Stimulated activated CD4-positive, alpha-beta T cell treated with anti-CD3 and anti-CD28 coated beads, Interleukin-1b, Interleukin-23, amount 100 ng/mL, for 4 hours (primary cell): Measurements from ENCODE around the gene SHISA7.
A peak's percentile ranks its signal among the peaks of the same experiment; 100 is the strongest.
"Not testable (repeated sequence)": the region's sequence is repeated elsewhere in the genome, so short reads cannot be mapped to it uniquely, and the experiment has no call there.

Experiments used
- DNase-seq, 2 donors: peaks; one replicate each; pipeline ENCODE4 v3.0.0-alpha.2; 2020; ENCODE audit warnings: low read depth in 2 of 2

Gene SHISA7

DNA sequence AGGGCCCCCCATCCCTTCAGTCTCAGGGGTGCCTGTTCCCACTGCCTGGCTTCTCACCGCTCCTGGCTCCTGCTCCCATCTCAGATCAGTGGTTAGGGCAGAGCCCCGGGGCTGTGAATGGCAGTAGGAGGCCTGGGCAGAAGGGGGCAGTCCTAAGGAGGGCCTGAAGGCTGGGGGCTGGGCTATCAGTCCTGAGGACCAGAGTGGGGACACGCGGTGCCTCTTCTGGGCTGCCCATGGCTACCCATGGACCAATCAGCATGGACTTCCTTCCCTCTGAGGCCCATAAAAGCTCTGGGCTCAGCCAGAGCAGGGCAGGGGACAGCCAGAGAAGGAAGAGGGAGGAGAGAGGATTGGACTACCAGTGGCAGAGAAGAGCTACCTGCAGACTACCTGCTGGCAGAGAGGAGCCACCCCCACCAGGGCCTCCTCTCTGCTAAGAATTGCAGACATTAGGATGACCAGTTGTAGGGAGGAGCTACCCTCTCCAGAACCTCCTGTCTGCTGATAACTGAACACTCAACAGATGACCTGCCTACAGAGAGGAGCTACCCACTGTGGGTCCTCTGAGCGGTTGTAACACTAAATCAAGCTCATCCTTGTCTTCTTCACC, 23.4 kb downstream of the SHISA7 start:
- no peak for DNase-seq

DNA sequence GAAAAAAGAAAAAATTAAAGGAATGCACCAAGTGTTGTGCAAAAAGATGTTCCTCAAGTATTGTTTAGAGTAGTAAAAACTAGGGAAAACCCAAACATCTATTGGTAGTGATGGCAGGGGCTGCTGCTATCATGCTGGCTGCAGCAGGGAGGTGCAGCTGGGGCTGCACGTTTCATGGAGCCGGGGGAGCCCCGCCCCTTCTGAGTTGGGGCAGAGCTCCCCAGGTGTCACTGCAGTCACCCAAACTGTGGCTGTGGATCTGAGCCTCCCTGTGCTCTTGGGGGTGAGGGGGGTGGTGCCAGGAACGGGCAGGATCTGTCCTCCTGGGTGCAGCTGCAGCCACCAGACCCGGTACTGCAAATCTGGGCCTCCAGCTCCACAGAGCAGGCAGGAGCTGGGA, 24.0 kb downstream of the SHISA7 start:
- no peak for DNase-seq

DNA sequence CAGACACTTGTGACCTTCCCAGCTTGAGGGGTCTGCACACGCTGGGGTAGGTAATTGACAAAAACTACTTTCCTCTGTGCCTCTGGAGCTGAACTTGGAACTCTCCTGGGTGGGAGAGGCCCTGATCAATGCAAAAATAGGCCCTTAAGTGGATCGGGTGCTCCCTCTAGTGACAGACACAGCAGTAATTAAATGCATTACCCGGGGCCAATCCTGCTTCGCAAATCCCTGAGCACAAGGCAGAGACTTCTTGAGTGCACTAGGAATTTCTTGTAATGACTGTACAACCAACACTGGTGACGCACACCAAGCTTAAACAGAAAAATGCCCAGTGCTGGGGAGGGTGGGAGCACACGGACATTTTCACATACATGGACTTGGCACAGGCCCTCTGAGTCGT, 24.9 kb downstream of the SHISA7 start:
- peak in 1 of 2 donors; percentile 44 for DNase-seq

DNA sequence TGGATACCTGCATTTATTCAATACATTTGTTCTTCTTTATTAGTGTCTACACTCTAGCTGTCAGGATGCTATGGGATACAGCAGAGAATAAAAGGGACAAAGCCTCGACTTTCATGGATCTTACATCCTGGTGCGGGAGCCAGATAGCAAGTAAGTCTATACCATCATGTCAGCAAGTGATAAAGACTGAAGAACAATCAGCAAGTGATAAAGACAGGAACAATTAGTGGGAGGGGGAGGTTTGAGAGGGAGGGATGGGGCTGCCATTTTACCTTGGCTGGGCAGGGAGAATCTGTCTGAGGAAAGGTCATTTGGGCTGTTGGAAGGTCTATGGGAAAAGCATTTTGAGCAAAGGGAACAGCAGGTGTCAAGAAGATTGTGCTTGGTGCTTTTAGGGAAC, 32.9 kb downstream of the SHISA7 start:
- DNase-seq: no peak

DNA sequence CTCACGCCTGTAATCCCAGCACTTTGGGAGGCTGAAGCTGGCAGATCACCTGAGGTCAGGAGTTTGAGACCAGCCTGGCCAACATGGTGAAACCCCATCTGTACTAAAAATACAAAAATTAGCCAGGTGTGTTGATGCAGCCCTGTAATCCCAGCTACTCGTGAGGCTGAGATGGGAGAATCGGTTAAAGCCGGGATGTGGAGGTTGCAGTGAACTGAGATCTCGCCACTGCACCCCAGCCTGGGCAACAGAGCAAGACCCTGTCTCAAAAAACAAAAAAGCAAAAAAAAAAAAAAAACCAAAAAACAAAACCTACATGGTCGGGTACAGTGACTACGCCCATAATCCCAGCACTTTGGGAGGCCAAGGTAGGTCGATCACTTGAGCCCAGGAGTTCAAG, 33.9 kb downstream of the SHISA7 start:
- DNase-seq: not testable (repeated sequence)

DNA sequence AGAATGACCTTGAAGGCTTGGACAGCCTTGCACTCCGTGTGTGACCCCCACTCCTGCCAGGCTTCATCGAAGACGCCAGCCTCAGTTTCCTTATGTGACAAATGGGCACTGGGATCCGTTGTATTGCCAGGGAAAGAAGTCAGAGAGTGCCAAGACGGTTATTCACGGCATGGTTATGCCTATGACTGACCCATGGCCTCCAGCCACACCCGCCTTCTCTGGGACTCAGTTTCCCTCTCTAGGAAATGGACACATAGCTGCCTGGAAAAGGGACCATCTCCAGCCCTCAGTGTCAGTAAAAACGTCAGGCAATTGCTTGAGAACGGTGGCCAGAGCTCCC, 34.6 kb downstream of the SHISA7 start:
- no peak for DNase-seq

DNA sequence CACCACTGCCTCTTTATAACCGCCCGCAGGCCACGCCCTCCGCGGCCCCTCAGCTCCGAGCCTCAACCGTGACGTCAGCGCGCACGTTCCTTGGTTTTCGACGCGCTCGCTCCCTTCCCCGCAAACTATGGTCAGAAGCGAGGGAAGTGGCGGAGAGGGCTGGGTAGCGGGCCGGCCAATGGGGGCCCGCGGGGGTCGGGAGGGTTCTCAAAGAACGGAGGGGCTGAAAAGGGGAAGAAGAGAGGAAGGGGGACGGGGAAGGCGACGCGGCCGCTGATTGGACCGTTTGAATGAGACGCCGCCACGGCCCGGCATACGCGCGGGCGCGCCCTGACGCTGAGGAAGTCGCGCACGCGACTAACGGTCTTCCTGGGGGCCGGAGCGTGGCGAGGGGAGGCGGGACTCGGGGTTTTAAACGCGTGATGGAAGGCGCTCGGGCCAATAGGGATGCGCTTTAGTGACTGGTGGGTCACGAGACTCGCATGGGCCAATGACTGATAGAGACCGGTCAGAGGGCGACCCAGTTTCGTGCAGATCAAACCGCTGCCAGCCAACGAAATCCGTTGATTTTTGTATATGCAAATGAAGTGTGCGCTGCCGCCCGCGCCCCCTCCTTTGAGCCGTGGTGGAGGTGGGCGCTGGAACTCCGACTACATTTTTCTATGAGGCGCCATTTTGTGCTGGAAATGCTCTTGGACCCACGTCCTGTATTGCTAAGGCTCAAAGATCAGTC, 35.1 kb downstream of the SHISA7 start:
- DNase-seq: peak; percentile 93

DNA sequence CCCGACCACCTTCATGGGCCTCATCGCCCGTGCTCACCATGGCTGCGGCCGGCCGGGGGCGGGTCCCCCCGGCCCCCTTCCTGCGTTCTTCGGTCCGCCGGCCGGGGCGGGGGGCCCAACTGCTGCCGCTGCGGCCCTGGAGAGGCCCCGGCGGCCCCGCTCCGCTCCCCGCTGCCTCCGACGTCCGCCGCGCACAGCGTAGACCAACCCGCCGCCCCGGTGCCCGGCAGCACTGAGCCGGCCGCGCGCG, 35.6 kb downstream of the SHISA7 start, which contains the start of gene UBE2S:
UBE2S (minus strand) TSS at position 239 of the 250 bp plus-strand sequence; CDS start at position 40, 199 bp downstream.
- DNase-seq: not testable (repeated sequence)

DNA sequence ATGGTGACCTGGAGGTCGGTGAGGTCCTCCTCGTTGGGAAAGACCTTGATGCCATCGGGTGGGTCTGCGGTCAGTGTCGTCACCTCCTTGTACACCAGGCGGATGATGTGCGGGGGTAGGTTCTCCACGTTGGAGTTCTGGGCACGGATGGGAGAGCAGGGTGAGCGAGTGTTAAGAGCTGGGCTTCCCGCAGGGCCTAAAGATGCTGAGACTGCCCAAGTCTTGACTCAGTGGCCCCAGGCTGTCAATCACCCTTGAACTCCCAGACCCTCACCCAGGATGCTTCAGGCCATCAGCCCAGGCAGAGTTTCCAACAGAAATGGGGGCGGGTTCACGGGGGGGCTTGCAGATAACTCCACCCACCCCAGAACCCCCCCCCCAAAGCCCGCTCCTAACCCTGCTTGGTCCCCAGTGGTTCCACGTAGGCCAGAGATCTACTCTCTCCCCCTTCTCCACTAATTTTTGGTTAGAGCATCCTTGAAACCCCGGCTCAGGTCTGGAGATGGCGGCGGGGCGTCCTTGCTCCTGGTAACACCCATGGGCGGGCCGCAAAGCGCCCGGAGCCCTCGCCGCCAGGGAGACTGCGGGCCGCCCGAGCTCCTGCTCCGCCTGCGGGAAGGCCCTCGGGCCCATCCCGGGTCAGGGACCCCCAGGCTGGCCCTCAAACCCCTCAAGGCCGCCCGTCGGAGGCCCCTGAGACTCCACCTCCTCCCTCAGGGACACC, 36.1 kb downstream of the SHISA7 start:
- DNase-seq: peak in 1 of 2 donors; percentile 30

DNA sequence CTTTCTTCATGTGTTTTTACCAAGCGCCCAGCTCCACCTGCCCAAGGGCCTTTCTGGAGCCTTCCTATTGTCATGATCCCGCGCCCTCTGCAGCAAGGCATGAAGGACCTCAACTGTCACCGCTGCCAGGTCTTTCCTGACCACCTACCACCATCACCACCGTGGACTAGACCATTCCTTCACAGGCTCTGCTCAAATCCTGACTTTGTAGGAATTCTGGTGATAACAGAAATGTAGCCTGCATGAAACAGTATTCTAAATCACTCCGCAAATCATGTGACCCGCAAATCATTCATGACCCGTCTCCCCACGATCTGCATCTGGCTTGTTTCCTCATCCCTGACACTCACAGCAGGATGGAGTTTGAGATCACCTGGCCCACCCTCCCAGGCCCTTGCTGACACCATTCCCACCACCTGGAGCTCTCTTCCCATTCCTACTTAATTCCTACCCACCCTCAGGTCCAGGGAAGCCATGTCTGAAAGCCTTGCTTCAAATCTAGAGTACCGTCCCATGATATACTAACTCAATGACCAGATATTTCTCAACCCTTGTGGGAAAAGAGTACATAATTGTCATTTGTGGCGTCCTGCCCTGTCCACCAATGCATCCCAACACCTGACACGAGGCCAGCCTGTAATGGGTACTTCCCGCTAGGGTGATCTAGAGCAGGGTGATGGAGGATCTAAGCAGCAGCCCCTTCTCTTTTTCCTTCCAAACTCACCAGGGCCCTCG, 36.8 kb downstream of the SHISA7 start:
- DNase-seq: no peak

DNA sequence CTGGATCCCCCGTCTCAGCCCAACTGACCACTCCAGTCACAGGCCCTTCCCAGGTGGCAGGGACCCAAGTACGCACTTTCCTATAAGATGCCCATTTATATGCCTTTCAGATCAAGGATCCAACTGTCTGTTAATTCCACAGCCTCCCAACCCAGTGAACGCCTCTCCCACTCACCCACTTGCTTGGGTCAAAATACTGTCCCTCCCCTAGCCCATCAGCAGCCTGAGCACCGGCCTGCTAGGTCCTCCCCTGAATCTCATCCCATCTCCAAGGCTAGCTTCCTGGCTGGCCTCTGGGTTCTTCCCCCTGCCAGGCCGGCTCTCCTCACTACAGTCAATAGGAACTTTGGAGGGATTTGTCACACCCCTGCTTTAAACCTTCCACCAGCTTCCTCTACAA, 37.5 kb downstream of the SHISA7 start:
- DNase-seq: no peak

DNA sequence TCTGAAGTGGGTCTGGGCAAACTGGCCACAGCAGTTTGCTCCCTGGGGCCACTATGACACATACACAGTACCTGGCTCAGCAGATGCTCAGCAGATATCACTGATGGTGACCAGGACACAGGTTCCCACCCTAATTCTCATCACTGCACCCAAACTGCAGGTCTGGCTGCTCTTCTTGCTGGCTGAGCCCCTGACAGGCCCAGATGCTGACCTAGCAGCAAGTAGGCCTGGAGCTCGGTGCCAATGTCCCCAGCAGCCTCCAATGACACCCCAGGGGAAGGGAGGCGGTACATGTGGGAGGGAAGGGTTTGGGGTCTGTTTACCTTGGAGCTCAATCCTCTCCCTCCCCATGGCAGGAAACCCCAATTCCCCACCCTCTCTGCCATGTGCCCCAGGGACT, 40.6 kb downstream of the SHISA7 start:
- no peak for DNase-seq

DNA sequence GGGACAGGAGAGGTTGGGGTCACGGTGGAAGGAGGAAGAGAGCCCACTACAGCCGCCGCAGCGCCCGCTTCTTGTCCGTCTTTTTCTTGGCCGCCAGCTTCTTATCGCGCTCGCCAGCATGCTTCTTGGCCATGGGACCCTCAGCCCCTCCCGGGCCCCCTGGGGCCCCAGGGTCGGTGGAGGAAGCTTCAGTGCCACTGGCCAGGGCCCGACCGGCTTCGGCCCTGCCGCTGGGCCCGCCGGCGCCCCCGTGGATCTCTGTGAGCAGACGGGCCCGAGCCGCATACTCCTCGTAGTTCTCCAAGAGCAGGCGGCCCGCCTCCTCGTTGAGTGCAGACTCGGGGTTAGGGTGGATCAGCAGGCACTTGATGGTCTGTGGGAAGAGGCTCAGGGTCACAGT, 41.7 kb downstream of the SHISA7 start:
- DNase-seq: not testable (repeated sequence)

DNA sequence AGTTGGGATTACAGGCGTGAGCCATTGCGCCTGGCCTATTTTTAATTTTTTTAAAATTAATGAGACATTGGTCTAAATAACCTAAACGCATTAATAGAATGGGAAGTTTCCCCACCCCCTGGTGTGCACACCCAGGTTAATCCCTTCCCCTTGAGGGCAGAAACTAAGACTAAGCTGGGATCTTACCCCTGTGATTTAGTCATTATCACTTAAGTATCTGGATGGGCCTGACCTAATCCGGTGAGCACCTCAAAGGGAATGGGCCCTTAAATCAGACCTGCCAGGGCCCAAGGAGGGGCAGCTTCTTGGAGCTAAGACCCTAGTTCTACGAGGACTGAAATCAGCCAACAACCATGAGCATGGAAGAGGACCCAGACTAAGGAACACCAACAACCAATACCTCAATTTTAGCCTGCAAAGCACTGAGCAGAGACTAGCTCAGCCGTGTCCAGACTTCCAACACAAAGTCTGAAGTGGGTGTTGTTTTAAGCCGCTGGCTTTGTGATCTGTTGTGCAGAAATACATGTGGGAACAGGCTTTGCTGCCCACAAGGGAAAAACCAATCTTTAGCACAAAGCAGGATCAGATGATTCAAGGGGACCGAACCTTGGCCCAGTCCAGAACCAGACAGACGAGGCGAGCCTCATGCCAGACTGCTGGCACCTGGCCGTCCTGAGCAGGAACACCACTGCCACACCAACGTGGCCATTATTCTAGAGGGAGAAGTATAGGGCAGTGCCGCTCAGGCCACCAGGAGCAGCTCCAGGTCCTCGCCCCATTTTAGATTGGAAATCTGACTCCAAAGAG, 42.6 kb downstream of the SHISA7 start:
- DNase-seq: no peak

DNA sequence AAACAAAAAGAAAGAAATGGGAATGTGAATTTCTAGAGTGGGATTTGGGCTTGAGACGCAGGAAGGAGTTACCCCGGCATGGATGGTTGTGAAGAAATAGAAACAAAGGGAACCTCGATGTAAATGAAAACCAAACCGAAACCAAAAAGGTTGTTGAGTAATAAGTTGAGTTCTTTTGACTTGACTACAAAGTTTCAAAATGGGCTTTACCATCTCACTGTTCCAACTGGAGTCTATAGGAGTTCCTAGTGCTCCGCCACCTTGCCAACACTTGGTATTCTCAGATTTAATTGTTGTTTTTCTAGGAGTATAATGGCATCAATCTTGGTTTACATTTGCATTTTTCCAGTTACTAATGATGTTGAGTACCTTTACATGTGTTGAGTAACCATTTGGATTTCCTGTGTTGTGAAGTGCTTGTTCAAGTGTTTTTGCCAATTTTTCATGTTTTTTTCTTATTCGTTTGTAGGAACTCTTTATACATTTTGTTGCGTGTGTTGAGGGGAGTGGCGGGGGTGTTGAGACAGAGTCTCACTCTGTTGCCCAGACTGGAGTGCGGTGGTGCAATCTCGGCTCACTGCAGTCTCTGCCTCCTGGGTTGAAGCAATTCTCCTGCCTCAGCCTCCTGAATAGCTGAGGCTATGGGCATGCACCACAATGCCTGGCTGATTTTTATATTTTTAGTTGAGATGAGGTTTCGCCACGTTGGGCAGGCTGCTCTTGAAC, 44.7 kb downstream of the SHISA7 start:
- DNase-seq: no peak

DNA sequence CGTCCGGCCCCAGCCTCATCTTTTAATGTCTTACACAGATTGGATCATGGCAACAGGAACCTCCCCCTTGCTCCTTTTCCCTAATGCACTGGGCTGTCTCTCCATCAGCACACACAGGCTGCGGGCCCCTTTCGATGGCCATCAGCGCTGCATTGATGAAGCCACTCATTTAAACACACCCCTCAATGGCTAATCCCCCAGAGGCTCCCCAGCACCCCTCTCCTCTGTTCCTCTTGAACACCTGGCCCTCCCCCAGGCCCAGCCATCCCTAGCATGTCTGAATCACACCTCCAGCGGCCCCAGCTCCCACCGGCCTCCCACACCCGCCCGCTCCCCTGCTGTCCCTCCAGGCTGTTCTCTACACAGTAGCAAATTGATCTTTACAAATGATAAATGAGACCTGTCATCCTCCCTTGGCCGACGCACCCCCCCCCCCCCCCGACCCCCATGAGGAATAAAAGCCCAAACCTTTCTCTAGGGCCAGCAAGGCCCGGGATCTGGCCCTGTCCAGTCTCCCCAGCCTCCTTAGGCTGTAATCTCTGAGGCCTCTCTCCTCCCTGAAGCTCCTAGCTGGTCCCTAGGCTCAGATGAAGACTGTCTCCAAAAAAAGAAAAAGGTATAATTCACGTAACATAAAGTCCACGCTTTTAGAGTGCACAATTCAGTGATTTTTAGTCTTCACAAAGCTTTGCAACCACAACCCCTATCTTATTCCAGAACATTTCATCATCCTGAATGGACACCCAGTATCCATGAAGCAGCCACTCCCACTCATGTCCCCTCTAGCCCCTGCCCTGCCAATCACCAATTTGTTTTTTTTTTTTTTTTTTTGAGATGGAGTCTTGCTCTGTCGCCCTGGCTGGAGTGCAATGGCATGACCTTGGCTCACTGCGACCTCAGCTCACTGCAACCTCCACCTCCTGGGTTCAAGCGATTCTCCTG, 50.0 kb downstream of the SHISA7 start:
- DNase-seq: no peak

DNA sequence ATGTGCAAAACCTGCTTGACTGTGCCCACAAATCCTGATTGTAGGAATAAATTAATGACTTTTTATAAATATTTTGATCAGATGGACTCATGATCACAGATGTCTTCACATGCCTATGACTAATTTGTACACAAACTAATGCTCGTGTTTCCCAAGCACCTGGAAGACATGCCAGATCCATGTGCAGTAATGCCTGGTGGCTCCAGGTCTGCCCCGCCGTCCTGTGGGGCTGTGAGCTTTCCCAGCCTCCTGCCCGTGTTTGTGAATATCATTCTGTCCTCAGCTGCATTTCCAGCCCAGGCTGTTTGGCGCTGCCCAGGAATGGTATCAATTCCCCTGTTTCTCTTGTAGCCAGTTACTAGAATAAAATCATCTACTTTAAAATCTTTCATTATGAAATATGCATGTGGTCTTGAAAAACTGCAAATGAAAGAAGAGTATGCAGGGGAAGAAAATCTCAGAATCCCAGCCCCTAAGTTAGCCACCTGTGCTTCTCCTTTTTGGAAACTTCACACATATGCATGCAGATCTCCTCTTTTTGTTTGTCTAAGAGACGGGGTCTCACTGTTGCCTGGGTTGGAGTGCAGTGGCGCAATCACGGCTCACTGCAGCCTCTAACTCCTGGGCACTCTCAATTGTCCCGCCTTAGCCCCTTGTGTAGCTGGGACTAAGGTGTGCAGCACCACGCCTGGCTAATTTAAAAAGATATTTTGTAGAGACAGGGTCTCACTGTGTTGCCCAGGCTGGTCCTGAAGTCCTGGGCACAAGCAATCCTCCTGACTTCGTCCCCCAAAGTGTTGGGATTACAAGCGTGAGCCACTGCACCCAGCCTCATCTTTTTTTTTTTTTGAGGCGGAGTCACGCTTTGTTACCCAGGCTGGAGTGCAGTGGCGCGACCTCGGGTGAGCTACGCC, 51.1 kb downstream of the SHISA7 start:
- no peak for DNase-seq

DNA sequence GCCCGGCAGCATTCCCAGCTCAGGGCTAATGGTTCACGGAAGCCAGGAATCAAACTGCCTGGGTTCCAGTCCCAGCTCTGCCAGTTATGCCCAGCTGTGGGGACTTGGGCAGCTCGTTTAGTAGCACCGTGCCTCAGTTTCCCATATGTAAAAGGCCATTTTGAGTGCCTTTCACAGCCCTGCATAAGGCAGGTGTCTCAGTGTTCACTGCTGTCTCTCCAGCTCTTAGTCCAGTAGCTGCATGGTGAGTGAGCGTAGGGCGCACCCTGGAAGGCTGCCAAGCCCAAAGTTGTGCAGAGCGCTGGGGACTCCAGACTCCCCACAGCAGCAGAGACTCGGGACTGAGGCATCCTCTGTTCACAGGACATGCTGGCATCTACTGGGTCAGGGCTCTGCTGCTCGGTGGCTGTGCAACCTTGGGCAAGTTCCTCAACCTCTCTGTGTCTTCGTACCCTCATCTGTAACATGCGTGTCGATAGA, 51.9 kb downstream of the SHISA7 start:
- DNase-seq: no peak

DNA sequence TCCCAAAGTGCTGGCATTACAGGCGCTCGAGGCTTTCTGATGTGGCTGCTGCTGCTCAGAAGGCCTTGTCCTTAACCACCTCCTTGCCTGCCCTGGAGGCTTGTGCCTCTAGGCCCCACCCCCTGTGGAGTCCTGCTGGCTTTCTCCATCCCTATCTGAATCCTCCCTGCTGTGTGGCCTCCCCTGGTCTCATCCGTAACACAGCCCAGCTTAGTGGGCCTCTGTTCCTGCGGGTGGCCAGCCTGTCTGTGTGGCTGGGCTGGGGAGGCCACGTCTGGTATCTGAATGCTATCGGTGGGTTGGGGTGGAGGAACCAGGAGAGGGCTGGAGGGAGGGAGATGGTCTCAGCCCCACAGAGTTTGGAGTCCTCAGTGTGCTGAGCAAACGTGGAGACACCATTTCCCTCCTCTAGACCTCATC, 52.6 kb downstream of the SHISA7 start:
- DNase-seq: no peak
